GM23338 (cell line): ENCODE results near the gene NFIB. TPM values are rescaled to one million over a fixed set of nuclear protein-coding genes. Genes with fewer than 3 reads are reported as not detected.

Experiments used
- ATAC-seq: fragments of 200-7000 bp; cut with Tn5 transposase; 3 replicates; pipeline ENCODE4 v1.9.1; 2020
- DNase-seq: peaks from one replicate; pipeline ENCODE4 v3.0.0-alpha.2; 2015; ENCODE audit warnings: low spot score
- H2AFZ ChIP-seq: fragments of 200-600 bp; sonication (generic); 2 replicates; pipeline ENCODE4 v1.8.0; 2016; ENCODE audit warnings: antibody characterized with exemption, mild to moderate bottlenecking, moderate library complexity
- H3F3A ChIP-seq: fragments of 200-600 bp; sonication (generic); replicated peaks from 2 replicates; pipeline ENCODE4 v1.8.0; 2017; ENCODE audit warnings: antibody characterized with exemption, mixed run types, low read depth
- H3K27ac ChIP-seq: fragments of 200-600 bp; sonication (generic); 2 replicates; pipeline ENCODE4 v1.6.1; 2016; ENCODE audit warnings: low read depth
- H3K27me3 ChIP-seq: fragments of 200-600 bp; sonication (generic); 2 replicates; pipeline ENCODE4 v1.8.0; 2016; ENCODE audit warnings: mild to moderate bottlenecking, mixed run types, moderate library complexity; ENCODE audit not compliant: insufficient read depth
- H3K36me3 ChIP-seq: fragments of 200-600 bp; sonication (generic); 2 replicates; pipeline ENCODE4 v1.8.0; 2016; ENCODE audit warnings: mild to moderate bottlenecking; ENCODE audit not compliant: insufficient read depth
- H3K4me1 ChIP-seq: fragments of 200-600 bp; sonication (generic); 2 replicates; pipeline ENCODE4 v1.8.0; 2016; ENCODE audit warnings: mild to moderate bottlenecking, moderate library complexity; ENCODE audit not compliant: insufficient read depth
- H3K4me2 ChIP-seq: fragments of 200-600 bp; sonication (generic); 2 replicates; pipeline ENCODE4 v1.7.1; 2017; ENCODE audit warnings: mixed run types
- H3K4me3 ChIP-seq: fragments of 200-600 bp; sonication (generic); 2 replicates; pipeline ENCODE4 v1.6.1; 2016; ENCODE audit warnings: mixed run types
- H3K79me2 ChIP-seq: fragments of 200-600 bp; sonication (generic); replicated peaks from 2 replicates; pipeline ENCODE4 v1.8.0; 2017; ENCODE audit warnings: mild to moderate bottlenecking; ENCODE audit not compliant: insufficient read depth
- H3K9me2 ChIP-seq: fragments of 200-600 bp; sonication (generic); 2 replicates; pipeline ENCODE4 v1.8.0; 2017; ENCODE audit not compliant: insufficient read depth
- H4K20me1 ChIP-seq: fragments of 200-600 bp; sonication (generic); replicated peaks from 2 replicates; pipeline ENCODE4 v1.8.0; 2017; ENCODE audit warnings: mild to moderate bottlenecking; ENCODE audit not compliant: insufficient read depth
- H3K27ac Mint-ChIP-seq: 2 replicates; pipeline ENCODE4 v1.8.0; 2020; ENCODE audit warnings: inconsistent platforms, mild to moderate bottlenecking, moderate library complexity, mixed read lengths
- H3K27me3 Mint-ChIP-seq: 3 replicates; pipeline ENCODE4 v1.8.0; 2022; ENCODE audit warnings: low read depth, mild to moderate bottlenecking, moderate library complexity, mixed read lengths, inconsistent platforms; ENCODE audit not compliant: insufficient read depth, poor library complexity
- H3K36me3 Mint-ChIP-seq: 3 replicates; pipeline ENCODE4 v1.8.0; 2021; ENCODE audit warnings: low read depth, mild to moderate bottlenecking, inconsistent platforms, moderate library complexity, mixed read lengths
- H3K4me1 Mint-ChIP-seq: 3 replicates; pipeline ENCODE4 v1.8.0; 2020; ENCODE audit warnings: mild to moderate bottlenecking, inconsistent platforms, mixed read lengths
- H3K4me3 Mint-ChIP-seq: 3 replicates; pipeline ENCODE4 v1.8.0; 2021; ENCODE audit warnings: moderate library complexity, mild to moderate bottlenecking, inconsistent platforms, mixed read lengths
- H3K9me3 Mint-ChIP-seq: 3 replicates; pipeline ENCODE4 v1.8.0; 2020; ENCODE audit warnings: moderate library complexity, mild to moderate bottlenecking, inconsistent platforms, mixed read lengths
- CREB1 ChIP-seq: fragments of 250-450 bp; sonication (Bioruptor Pico); IDR thresholded peaks from 2 replicates; pipeline ENCODE4 v1.5.0; 2020; ENCODE audit warnings: low read depth, mild to moderate bottlenecking, moderate library complexity
- CTCF ChIP-seq, 2 experiments: fragments of 200-600 bp in 1 of 2; sonication (generic) in 1 of 2; conservative IDR thresholded peaks; 2 replicates each; pipeline versions ENCODE4 v1.5.1 to v1.6.1; 2016 to 2017; ENCODE audit warnings: antibody characterized with exemption in 2 of 2, low read depth in 2 of 2, mild to moderate bottlenecking in 2 of 2, moderate library complexity in 1 of 2
- ETS1 ChIP-seq: IDR thresholded peaks from 2 replicates; pipeline ENCODE4 v1.6.1; 2016; ENCODE audit warnings: antibody characterized with exemption
- EZH2phosphoT487 ChIP-seq: fragments of 200-600 bp; sonication (generic); IDR thresholded peaks from one replicate; pipeline ENCODE4 v1.8.1; 2018; ENCODE audit warnings: antibody characterized with exemption; ENCODE audit not compliant: unreplicated experiment
- JUNB ChIP-seq: IDR thresholded peaks from one replicate; pipeline ENCODE4 v1.6.1; 2016; ENCODE audit warnings: antibody characterized with exemption; ENCODE audit not compliant: unreplicated experiment
- REST ChIP-seq: IDR thresholded peaks from one replicate; pipeline ENCODE4 v1.6.1; 2018; ENCODE audit warnings: antibody characterized with exemption; ENCODE audit not compliant: unreplicated experiment
- STAT1 ChIP-seq: IDR thresholded peaks from one replicate; pipeline ENCODE4 v1.6.1; 2016; ENCODE audit warnings: antibody characterized with exemption; ENCODE audit not compliant: unreplicated experiment
- ZNF114 ChIP-seq: fragments of 250-450 bp; sonication (Bioruptor Pico); IDR thresholded peaks from 2 replicates; pipeline ENCODE4 v1.5.0; 2020; ENCODE audit warnings: mild to moderate bottlenecking, moderate library complexity
- ZNF331 ChIP-seq: fragments of 250-450 bp; sonication (Bioruptor Pico); IDR thresholded peaks from 2 replicates; pipeline ENCODE4 v1.5.0; 2020; ENCODE audit warnings: low read depth, mild to moderate bottlenecking, moderate library complexity
- polyA plus RNA-seq: library from polyadenylated mRNA; unstranded; fragments of >200 nt; fragmentation: Nextera tagmentation; extraction: Ambion mirVana; gene quantifications from 2 replicates; pipeline ENCODE4 v1.2.1, GENCODE V29; 2016
- total RNA-seq: library from RNA; depleted of rRNA; stranded (reverse); fragments of >200 nt; shearing (Covaris generic); gene quantifications from 2 replicates; pipeline ENCODE4 v1.2.3, GENCODE V29; 2014

The NFIB gene
- total and polyA plus RNA-seq, 2 experiments from 2014 or later: 3.9 to 4.7 TPM

GRCh38 chr9:14083366-14083765, 230.6 kb downstream of the NFIB start (continued):
- TF ChIP-seq EZH2phosphoT487: no peak
- TF ChIP-seq STAT1: no peak
- TF ChIP-seq REST: no peak
- TF ChIP-seq CREB1 (CRISPR knock-in tag): no peak
- no peak for TF ChIP-seq JUNB
- no peak for TF ChIP-seq ZNF114 (CRISPR knock-in tag)
- no peak for TF ChIP-seq ZNF331 (CRISPR knock-in tag)
- TF ChIP-seq ETS1: no peak
- TF ChIP-seq CTCF (conservative IDR thresholded peaks at IDR 0.05; ENCODE audit: low read depth in 2 of 2): no peak

GRCh38 chr9:14082732-14083131, 231.2 kb downstream of the NFIB start:
- H3K79me2 ChIP-seq: no peaks in the 10 kb centered on the region
- H2AFZ ChIP-seq: no peak overlapping the region
- H3K4me1 ChIP-seq: peaks cover 4% of the 10 kb centered on the region
- H3K4me1 Mint-ChIP-seq: peaks cover 39% of the 10 kb centered on the region
- no peaks in the 10 kb centered on the region for H3K9me3 Mint-ChIP-seq
- H3K4me3 Mint-ChIP-seq: no peak overlapping the region
- H3K27ac ChIP-seq: no peak overlapping the region
- H3K27me3 ChIP-seq: no peaks in the 10 kb centered on the region
- H3K27me3 Mint-ChIP-seq: no peaks in the 10 kb centered on the region
- no peak overlapping the region for H3K4me3 ChIP-seq
- no peak for DNase-seq
- ATAC-seq: no peak
- H3K36me3 Mint-ChIP-seq: no peaks in the 10 kb centered on the region
- H3K4me2 ChIP-seq: no peak overlapping the region
- no peaks in the 10 kb centered on the region for H3F3A ChIP-seq
- no peaks in the 10 kb centered on the region for H4K20me1 ChIP-seq
- H3K27ac Mint-ChIP-seq: no peak overlapping the region
- H3K36me3 ChIP-seq: no peaks in the 10 kb centered on the region
- no peaks in the 10 kb centered on the region for H3K9me2 ChIP-seq
- TF ChIP-seq REST: no peak
- no peak for TF ChIP-seq STAT1
- TF ChIP-seq CTCF (conservative IDR thresholded peaks at IDR 0.05; ENCODE audit: low read depth in 2 of 2): no peak
- TF ChIP-seq JUNB: no peak
- no peak for TF ChIP-seq CREB1 (CRISPR knock-in tag)
